HG03196 (cell line): ENCODE results near the gene DAND5.

Source experiments
- ATAC-seq: cut with Tn5 transposase; IDR thresholded peaks from one replicate; pipeline ENCODE4 v1.9.1; 2021; ENCODE audit not compliant: unreplicated experiment

DAND5 gene

GRCh38 chr19:12991296-12991695 lies 21.9 kb downstream of the DAND5 start:
- ATAC-seq: no peak

- ATAC-seq: no peak
Observed at GRCh38 chr19:12992729-12993128, 23.4 kb downstream of the DAND5 start.

- ATAC-seq: no peak
Observed at GRCh38 chr19:12993562-12993961, 24.2 kb downstream of the DAND5 start.

GRCh38 chr19:12994701-12995595 lies 25.6 kb downstream of the DAND5 start, which contains the start of gene NFIX:
Gene NFIX, plus strand, starts transcription at chr19:12995475. Its CDS starts 363 bp downstream, at chr19:12995838.
- ATAC-seq: no peak

- ATAC-seq: no peak
Observed at GRCh38 chr19:12995596-12996405, 26.4 kb downstream of the DAND5 start.

- ATAC-seq: no peak
Observed at GRCh38 chr19:12996406-12997094, 27.2 kb downstream of the DAND5 start.

GRCh38 chr19:12997179-12997966 lies 28.0 kb downstream of the DAND5 start:
- ATAC-seq: no peak

GRCh38 chr19:12997967-12998940 lies 28.9 kb downstream of the DAND5 start:
- no peak for ATAC-seq

- ATAC-seq: no peak
Observed at GRCh38 chr19:13001166-13001501, 31.8 kb downstream of the DAND5 start.

GRCh38 chr19:13001502-13002165 lies 32.3 kb downstream of the DAND5 start:
- ATAC-seq: no peak

- no peak for ATAC-seq
Observed at GRCh38 chr19:13002166-13002898, 33.0 kb downstream of the DAND5 start.

- ATAC-seq: no peak
Observed at GRCh38 chr19:13003081-13003480, 33.7 kb downstream of the DAND5 start.

- no peak for ATAC-seq
Observed at GRCh38 chr19:13004273-13004672, 34.9 kb downstream of the DAND5 start.

- no peak for ATAC-seq
Observed at GRCh38 chr19:13005253-13005652, 35.9 kb downstream of the DAND5 start.

- no peak for ATAC-seq
Observed at GRCh38 chr19:13005861-13006370, 36.5 kb downstream of the DAND5 start.

GRCh38 chr19:13006431-13007281 lies 37.3 kb downstream of the DAND5 start:
- ATAC-seq: no peak
